HepG2 (cell line): Measurements from ENCODE around the gene BCAS3. TPM values are rescaled to one million over a fixed set of nuclear protein-coding genes. Genes with fewer than 3 reads are reported as not detected.

ENCODE experiments used
- FUBP1 ChIP-seq: sonication (generic); formaldehyde crosslinking; IDR thresholded peaks from 2 replicates; pipeline ENCODE4 v1.5.1; 2020; ENCODE audit warnings: missing genetic modification reagents, mild to moderate bottlenecking, borderline replicate concordance
- GLMP ChIP-seq: sonication (generic); formaldehyde crosslinking; IDR thresholded peaks from 2 replicates; pipeline ENCODE4 v1.9.0; 2021; ENCODE audit warnings: missing genetic modification reagents, mild to moderate bottlenecking, borderline replicate concordance
- RBFOX2 ChIP-seq: fragments of 200-400 bp; formaldehyde crosslinking; IDR thresholded peaks from 2 replicates; pipeline ENCODE4 v1.6.1; 2017; ENCODE audit warnings: low read depth, mild to moderate bottlenecking, low read length
- TBP ChIP-seq: sonication (generic); formaldehyde crosslinking; IDR thresholded peaks from 2 replicates; pipeline ENCODE4 v1.5.0; 2020; ENCODE audit warnings: missing genetic modification reagents
- THAP11 ChIP-seq: IDR thresholded peaks from 2 replicates; pipeline ENCODE4 v1.6.1; 2016; ENCODE audit warnings: missing biosample characterization, missing genetic modification reagents
- ZMYM4 ChIP-seq: sonication (generic); formaldehyde crosslinking; IDR thresholded peaks from 2 replicates; pipeline ENCODE4 v1.8.1; 2023; ENCODE audit warnings: mild to moderate bottlenecking, missing genetic modification reagents
- ZNF441 ChIP-seq: sonication (generic); formaldehyde crosslinking; IDR thresholded peaks from 2 replicates; pipeline ENCODE4 v1.7.0; 2021; ENCODE audit warnings: missing genetic modification reagents, borderline replicate concordance
- ZNF451 ChIP-seq: sonication (generic); formaldehyde crosslinking; IDR thresholded peaks from 2 replicates; pipeline ENCODE4 v1.5.0; 2020; ENCODE audit warnings: mild to moderate bottlenecking, missing genetic modification reagents
- ZNF713 ChIP-seq: sonication (generic); formaldehyde crosslinking; IDR thresholded peaks from 2 replicates; pipeline ENCODE4 v1.4.0; 2020; ENCODE audit warnings: mild to moderate bottlenecking, missing genetic modification reagents
- polyA plus RNA-seq, 8 experiments: library from polyadenylated mRNA; depleted of rRNA in 3 of 8; stranded (reverse) in 7 of 8; unstranded in 1 of 8; fragments of >200 nt; fragmentation: Illumina TruSeq in 4 of 8; extraction: Trizol in 4 of 8; gene quantifications; 2 replicates each; pipeline versions ENCODE4 v1.2.1 to v1.2.3, GENCODE V29; 2011 to 2016; ENCODE audit warnings: low read depth in 4 of 8, missing spikeins in 1 of 8, mixed read lengths in 1 of 8; ENCODE audit not compliant: insufficient read depth in 1 of 8
- total RNA-seq, 5 experiments: library from RNA; depleted of rRNA; stranded (reverse); fragments of >200 nt; fragmentation: Illumina TruSeq; extraction: Trizol; gene quantifications; 2 replicates each; pipeline ENCODE4 v1.2.3, GENCODE V29; 2016; ENCODE audit warnings: low read depth in 1 of 5
- TF ChIP-seq, protein P1 (sequence below), 2 experiments: sonication (generic) in 1 of 2; formaldehyde crosslinking in 1 of 2; IDR thresholded peaks; 2 replicates each; pipeline versions ENCODE4 v1.5.1 to v1.6.1; 2011 to 2020; ENCODE audit warnings: borderline replicate concordance in 1 of 2, low read depth in 1 of 2, low read length in 1 of 2, mild to moderate bottlenecking in 1 of 2, missing genetic modification reagents in 1 of 2, moderate library complexity in 1 of 2
- TF ChIP-seq, protein P2 (sequence below): sonication (generic); formaldehyde crosslinking; IDR thresholded peaks from 2 replicates; pipeline ENCODE4 v1.5.1; 2020; ENCODE audit warnings: mild to moderate bottlenecking, missing genetic modification reagents, borderline replicate concordance
- TF ChIP-seq, protein P3 (sequence below): sonication (generic); formaldehyde crosslinking; IDR thresholded peaks from 2 replicates; pipeline ENCODE4 v1.5.1; 2020; ENCODE audit warnings: mild to moderate bottlenecking, missing genetic modification reagents, moderate library complexity
- TF ChIP-seq, protein P4 (sequence below): IDR thresholded peaks from 2 replicates; pipeline ENCODE4 v1.6.1; 2016; ENCODE audit warnings: missing compliant biosample characterization, missing genetic modification reagents, borderline replicate concordance

Gene BCAS3
- total and polyA plus RNA-seq, 2 of the 13 experiments (the other 11 are each of a cell fraction or from before 2014, with no cell fraction given): 10.7 to 11.2 TPM

GRCh38 chr17:61366715-61367413, 689.2 kb downstream of the BCAS3 start (continued):
- 0 out of 2 replicates have a peak, but pooled peaks have one; percentile 26 for TF ChIP-seq FUBP1 (CRISPR knock-in tag)
- peak; percentile 61; the same call in 1 of the 2 replicates for TF ChIP-seq ZNF451
- 0 out of 2 replicates have a peak, but pooled peaks have one; percentile 17 for TF ChIP-seq RBFOX2
- no peak; the same call in 1 of the 2 replicates for TF ChIP-seq ZNF441 (CRISPR knock-in tag)
- TF ChIP-seq, protein P1, sequence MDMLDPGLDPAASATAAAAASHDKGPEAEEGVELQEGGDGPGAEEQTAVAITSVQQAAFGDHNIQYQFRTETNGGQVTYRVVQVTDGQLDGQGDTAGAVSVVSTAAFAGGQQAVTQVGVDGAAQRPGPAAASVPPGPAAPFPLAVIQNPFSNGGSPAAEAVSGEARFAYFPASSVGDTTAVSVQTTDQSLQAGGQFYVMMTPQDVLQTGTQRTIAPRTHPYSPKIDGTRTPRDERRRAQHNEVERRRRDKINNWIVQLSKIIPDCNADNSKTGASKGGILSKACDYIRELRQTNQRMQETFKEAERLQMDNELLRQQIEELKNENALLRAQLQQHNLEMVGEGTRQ (IDR thresholded peaks at IDR 0.05; ENCODE audit: low read depth, low read length): no peak
- TF ChIP-seq, protein P1 (CRISPR knock-in tag; IDR thresholded peaks at IDR 0.05; ENCODE audit: borderline replicate concordance): no peak; the same call in 1 of the 2 replicates
- TF ChIP-seq, protein P2, sequence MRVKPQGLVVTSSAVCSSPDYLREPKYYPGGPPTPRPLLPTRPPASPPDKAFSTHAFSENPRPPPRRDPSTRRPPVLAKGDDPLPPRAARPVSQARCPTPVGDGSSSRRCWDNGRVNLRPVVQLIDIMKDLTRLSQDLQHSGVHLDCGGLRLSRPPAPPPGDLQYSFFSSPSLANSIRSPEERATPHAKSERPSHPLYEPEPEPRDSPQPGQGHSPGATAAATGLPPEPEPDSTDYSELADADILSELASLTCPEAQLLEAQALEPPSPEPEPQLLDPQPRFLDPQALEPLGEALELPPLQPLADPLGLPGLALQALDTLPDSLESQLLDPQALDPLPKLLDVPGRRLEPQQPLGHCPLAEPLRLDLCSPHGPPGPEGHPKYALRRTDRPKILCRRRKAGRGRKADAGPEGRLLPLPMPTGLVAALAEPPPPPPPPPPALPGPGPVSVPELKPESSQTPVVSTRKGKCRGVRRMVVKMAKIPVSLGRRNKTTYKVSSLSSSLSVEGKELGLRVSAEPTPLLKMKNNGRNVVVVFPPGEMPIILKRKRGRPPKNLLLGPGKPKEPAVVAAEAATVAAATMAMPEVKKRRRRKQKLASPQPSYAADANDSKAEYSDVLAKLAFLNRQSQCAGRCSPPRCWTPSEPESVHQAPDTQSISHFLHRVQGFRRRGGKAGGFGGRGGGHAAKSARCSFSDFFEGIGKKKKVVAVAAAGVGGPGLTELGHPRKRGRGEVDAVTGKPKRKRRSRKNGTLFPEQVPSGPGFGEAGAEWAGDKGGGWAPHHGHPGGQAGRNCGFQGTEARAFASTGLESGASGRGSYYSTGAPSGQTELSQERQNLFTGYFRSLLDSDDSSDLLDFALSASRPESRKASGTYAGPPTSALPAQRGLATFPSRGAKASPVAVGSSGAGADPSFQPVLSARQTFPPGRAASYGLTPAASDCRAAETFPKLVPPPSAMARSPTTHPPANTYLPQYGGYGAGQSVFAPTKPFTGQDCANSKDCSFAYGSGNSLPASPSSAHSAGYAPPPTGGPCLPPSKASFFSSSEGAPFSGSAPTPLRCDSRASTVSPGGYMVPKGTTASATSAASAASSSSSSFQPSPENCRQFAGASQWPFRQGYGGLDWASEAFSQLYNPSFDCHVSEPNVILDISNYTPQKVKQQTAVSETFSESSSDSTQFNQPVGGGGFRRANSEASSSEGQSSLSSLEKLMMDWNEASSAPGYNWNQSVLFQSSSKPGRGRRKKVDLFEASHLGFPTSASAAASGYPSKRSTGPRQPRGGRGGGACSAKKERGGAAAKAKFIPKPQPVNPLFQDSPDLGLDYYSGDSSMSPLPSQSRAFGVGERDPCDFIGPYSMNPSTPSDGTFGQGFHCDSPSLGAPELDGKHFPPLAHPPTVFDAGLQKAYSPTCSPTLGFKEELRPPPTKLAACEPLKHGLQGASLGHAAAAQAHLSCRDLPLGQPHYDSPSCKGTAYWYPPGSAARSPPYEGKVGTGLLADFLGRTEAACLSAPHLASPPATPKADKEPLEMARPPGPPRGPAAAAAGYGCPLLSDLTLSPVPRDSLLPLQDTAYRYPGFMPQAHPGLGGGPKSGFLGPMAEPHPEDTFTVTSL (CRISPR knock-in tag): no peak
- TF ChIP-seq ZNF713: no peak
- TF ChIP-seq, protein P3, sequence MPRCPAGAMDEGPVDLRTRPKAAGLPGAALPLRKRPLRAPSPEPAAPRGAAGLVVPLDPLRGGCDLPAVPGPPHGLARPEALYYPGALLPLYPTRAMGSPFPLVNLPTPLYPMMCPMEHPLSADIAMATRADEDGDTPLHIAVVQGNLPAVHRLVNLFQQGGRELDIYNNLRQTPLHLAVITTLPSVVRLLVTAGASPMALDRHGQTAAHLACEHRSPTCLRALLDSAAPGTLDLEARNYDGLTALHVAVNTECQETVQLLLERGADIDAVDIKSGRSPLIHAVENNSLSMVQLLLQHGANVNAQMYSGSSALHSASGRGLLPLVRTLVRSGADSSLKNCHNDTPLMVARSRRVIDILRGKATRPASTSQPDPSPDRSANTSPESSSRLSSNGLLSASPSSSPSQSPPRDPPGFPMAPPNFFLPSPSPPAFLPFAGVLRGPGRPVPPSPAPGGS (CRISPR knock-in tag): peak; percentile 85; the same call in 1 of the 2 replicates
- TF ChIP-seq, protein P4, sequence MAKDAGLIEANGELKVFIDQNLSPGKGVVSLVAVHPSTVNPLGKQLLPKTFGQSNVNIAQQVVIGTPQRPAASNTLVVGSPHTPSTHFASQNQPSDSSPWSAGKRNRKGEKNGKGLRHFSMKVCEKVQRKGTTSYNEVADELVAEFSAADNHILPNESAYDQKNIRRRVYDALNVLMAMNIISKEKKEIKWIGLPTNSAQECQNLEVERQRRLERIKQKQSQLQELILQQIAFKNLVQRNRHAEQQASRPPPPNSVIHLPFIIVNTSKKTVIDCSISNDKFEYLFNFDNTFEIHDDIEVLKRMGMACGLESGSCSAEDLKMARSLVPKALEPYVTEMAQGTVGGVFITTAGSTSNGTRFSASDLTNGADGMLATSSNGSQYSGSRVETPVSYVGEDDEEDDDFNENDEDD (CRISPR knock-in tag): peak; percentile 66; the same call in 1 of the 2 replicates
- no peak for TF ChIP-seq TBP (CRISPR knock-in tag)
- no peak for TF ChIP-seq GLMP (CRISPR knock-in tag)
- peak; percentile 68; the same call in 1 of the 2 replicates for TF ChIP-seq ZMYM4
- TF ChIP-seq THAP11 (CRISPR knock-in tag): peak; percentile 61
